HG03135 (cell line): ENCODE measurements around the gene NBR1.
"Not testable (repeated sequence)": the region's sequence is repeated elsewhere in the genome, so short reads cannot be mapped to it uniquely, and the experiment has no call there.

Source experiments
- ATAC-seq: cut with Tn5 transposase; IDR thresholded peaks from one replicate; pipeline ENCODE4 v1.9.1; 2021; ENCODE audit warnings: mild to moderate bottlenecking, moderate library complexity; ENCODE audit not compliant: unreplicated experiment

Gene NBR1

GRCh38 chr17:43212641-43213490, 41.9 kb downstream of the NBR1 start:
- ATAC-seq, result no peak

GRCh38 chr17:43213545-43213944, 42.5 kb downstream of the NBR1 start:
- no peak for ATAC-seq

- no peak for ATAC-seq
These were observed 44.3 kb downstream of the NBR1 start for GRCh38 chr17:43215341-43215740.

DNA sequence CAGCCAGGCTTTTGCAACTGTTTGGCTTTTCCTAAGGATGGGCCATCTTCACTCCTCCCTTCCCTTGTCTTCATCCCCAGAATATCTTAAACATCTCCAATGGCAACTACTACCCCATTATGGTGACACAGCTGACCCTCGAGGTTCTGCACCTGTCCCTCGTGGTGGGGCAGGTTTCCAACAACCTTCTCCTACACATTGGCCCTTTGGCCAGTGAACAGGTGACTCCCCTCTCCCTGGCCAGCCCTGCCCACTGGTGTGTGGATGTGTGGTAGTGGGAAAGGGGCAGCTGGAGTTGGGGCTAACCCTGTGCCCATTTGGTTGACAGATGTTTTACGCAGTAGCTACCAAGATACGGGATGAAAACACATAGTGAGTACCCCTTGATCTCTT, 45.4 kb downstream of the NBR1 start:
- no peak for ATAC-seq

- no peak for ATAC-seq
These were observed 46.0 kb downstream of the NBR1 start for GRCh38 chr17:43216762-43217613.

- no peak for ATAC-seq
These were observed 46.6 kb downstream of the NBR1 start for GRCh38 chr17:43217614-43218087.

GRCh38 chr17:43219001-43219400, 48.0 kb downstream of the NBR1 start:
- ATAC-seq, result no peak

DNA sequence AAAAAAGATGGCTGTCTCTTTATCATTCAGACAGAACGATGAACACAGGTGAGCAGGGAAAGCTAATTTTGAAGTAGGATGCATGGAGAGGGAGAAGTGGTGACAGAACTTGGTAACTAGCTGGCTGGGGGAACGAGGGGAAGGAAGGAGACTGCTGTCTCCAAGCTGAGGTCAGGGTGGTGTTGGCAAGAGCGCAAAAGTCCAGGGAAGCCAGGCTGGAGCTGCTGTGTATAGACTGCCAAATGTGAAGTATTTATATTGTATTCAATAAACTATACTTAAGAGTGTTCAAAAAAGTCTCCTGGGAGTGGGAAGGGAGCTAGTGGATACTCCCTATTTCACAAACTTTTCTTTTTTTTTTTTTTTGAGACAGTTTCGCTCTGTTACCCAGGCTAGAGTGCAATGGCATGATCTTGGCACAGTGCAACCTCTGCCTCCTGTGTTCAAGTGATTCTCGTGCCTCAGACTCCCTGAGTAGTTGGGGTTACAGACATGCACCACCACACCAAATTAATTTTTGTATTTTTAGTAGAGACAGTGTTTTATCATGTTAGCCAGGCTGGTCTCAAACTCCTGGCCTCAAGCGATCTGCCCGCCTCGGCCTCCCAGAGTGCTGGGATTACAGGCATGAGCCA, 48.8 kb downstream of the NBR1 start:
- no peak for ATAC-seq

DNA sequence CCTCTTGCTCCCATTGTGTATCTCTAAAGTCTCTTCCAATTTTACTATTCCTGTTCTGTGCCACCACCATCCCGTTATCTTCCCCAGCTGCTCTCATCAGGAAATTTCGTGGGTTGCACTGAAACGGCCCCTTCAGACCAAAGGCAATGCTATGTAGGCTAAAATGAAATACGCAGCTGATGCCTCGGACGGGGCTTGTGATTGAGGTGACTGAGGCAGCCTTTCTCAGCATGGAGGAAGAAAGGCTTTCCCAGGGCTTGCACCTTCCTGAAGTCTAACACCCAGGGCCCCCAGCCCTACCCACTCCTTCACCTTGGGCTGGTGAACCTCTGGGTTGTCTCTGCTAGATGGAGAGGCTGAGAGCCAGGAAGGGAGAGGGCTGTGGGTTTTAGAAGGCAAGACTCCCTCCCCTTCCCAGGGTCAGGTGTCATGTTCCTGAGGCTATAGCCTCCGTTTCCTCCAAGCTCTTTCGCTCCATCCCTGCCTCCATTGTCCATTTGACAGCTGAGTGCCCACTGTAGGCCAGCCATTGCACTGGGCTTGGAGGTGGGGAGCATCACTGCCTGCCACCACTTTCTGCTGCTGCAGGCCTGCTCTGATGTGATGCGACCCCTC, 49.6 kb downstream of the NBR1 start:
- ATAC-seq, result no peak

DNA sequence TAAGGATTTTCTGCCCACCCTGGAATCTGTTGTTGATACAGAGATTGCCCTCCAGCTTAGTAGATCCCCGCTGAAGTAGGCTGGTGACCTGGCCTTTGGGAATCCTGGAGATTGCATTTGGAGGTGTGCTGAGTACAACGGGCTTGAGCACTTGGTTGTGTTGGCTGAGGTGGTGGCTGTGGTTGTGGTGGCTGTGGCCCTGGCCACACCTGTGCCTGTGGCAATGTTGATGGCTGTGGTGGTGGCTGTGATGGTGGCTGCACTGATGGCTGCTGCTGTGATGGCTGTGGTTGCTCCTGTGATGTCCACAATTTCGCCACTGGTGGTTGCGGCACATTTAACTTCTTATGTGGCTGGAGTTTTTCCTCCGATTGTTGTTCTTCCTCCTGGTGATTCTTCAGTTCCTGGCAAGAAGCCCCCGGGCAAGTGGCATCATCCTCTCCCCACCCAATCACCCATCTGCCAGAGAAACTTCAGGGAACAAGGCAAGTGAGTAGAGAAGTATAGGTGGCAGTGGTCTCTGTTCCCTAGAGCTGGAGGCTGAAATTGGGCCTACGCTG, 53.2 kb downstream of the NBR1 start:
- ATAC-seq, result no peak

DNA sequence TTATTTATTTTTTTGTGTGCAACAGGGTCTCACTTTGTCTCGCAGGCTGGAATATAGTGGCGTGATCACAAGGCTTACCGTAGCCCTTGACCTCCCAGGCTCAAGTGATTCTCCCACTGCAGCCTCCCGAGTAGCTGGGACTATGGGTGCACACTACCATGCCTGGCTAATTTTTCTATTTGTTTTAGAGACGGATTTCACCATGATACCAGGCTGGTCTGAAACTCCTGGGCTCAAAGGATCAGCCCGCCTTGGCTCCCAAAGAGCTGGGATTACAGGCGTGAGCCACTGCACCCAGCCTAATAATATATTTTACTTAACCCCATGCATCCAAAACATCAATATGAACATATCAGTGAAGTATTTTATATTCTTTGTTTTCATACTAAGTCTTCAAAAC, 55.4 kb downstream of the NBR1 start:
- ATAC-seq, result no peak

DNA sequence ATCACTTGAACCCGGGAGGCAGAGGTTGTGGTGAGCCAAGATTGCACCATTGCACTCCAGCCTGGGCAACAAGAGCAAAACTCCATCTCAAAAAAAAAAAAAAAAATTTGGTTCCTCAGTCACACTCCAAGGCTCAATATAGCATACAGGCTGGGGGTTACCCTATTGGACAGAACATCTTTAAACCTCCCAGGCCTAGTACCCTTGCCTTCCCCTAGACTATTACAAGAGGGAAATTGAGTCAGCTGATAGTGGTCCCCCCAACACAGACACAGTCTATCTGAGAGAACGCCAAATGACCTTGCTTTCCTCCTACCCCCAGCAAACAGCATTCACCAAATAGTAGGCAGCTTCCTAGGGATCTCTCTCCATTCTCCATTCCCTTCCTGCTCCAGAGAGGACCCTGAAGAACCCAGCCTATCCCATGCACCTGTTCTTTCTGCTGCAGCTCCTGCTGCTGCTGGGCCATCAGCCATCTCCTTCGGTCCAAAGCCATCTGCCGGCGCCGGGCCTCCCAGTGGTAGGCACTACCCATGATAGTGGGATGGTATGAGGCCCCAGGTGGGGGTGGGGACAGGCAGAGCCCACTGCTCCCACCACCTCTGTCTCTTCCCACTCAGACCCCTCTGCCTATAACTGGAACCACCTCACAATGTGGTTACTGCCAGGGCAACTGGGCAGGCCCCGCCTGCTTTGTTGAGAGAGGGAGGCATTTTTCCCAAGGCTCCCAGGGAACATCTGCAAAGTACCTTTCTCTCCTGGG, 57.2 kb downstream of the NBR1 start, which contains the start of gene CCDC200:
TSS of gene CCDC200 (minus strand) at position 604 of the 763 bp plus-strand sequence. CDS start at position 535, 69 bp downstream.
- ATAC-seq, result not testable (repeated sequence)

GRCh38 chr17:43231205-43232020, 60.4 kb downstream of the NBR1 start:
- ATAC-seq, result not testable (repeated sequence)

DNA sequence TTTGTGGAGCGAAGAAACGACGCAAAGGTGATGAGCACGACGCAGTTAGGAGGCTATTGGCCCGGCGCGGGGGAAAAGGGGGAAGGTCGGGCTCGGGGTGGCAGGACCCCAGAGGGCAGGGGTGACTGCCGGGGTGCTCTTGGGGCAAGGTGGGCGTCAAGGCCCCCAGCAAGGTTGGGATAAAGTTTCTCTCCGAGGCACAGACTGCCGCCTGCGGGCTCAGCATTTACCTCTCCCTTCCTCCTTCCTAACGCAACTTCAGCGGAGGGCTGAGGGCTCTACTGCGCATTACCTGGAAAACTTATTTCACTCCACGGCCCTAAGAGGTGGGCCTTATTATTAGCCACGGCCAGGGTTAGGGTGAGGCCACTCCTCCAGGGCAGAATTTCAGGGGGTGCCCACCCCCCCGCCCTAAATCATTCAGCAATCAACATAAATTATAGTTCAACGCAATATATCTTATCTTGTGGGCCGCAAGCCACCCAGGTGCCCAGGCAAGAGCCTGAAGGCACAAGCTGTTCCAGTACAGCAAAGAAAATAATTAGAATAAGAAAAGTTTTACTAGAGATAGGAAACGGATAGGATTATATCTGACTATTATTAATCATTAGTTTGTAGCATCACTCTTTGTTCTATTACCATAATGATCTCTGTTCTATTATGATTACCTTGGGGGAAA, 61.1 kb downstream of the NBR1 start:
- ATAC-seq, result not testable (repeated sequence)

DNA sequence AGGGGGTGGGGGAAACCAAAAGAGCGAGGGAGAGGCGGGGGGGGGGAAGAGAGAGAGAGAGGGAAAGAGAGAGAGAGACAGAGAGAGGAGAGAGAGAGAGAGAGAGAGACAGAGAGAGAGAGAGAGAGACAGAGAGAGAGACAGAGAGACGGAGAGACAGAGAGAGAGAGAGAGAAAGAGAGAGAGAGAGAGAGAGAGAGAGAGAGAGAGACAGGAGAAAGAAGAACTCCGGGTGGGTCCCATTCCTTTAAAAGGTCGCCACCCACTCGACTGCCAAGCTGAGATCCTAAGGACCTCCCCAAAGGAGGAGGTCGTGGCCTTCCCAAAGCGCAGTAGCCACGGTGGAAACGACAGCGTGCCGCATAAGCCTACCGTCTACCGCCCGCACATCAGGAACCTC, 62.2 kb downstream of the NBR1 start:
- ATAC-seq, result not testable (repeated sequence)

DNA sequence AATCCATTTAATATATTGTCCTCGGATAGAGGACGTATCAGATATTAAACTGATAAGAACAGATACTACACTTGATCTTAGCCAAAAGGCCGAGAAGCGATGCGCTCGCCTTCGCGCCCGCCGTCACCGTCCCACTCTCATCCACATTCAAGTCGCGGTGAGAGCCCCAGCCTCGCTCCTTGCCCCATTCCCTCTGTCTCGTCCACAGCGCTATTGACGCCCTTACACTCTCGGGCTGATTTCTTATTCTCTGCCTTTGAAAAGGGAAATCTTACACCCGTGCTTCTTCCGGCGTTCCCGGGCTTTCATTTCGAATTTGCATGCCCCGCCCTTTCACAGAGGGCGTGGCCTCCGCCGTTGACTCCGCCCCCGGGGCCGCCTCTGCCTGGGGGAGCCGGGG, 62.9 kb downstream of the NBR1 start, which contains the start of gene RNU2-1:
TSS of gene RNU2-1 (minus strand) at position 101 of the 400 bp plus-strand sequence.
- not testable (repeated sequence) for ATAC-seq

- not testable (repeated sequence) for ATAC-seq
These were observed 68.6 kb downstream of the NBR1 start for GRCh38 chr17:43239597-43239996.
